Upper lobe of left lung (tissue), 6 donors: ENCODE data around the gene TMEM37. TPM values are rescaled to one million over a fixed set of nuclear protein-coding genes. Genes with fewer than 3 reads are reported as not detected.
"Not testable (repeated sequence)": the region's sequence is repeated elsewhere in the genome, so short reads cannot be mapped to it uniquely, and the experiment has no call there.

Source experiments
- ATAC-seq, 2 donors: fragments of 200-7000 bp; cut with Tn5 transposase; one replicate each; pipeline ENCODE4 v1.9.1; 2022; ENCODE audit warnings: mild to moderate bottlenecking in 2 of 2, moderate library complexity in 2 of 2; ENCODE audit not compliant: low FRiP score in 2 of 2
- DNase-seq, 2 donors: peaks; one replicate each; pipeline ENCODE4 v3.0.0-alpha.2; 2019 to 2020
- H3K27ac ChIP-seq, 4 donors: fragments of 200-600 bp; sonication (generic); one replicate each; pipeline ENCODE4 v1.5.1; 2016 to 2019
- H3K27me3 ChIP-seq, 4 donors: fragments of 200-600 bp; sonication (generic); one replicate each; pipeline ENCODE4 v1.5.1; 2017 to 2019
- H3K36me3 ChIP-seq, 4 donors: fragments of 200-600 bp; sonication (generic); one replicate each; pipeline ENCODE4 v1.5.1; 2016 to 2019
- H3K4me1 ChIP-seq, 4 donors: fragments of 200-600 bp; sonication (generic); one replicate each; pipeline ENCODE4 v1.5.1; 2018 to 2019
- H3K4me3 ChIP-seq, 4 donors: fragments of 200-600 bp; sonication (generic); one replicate each; pipeline ENCODE4 v1.5.1; 2017 to 2019; ENCODE audit warnings: mild to moderate bottlenecking in 2 of 4, moderate library complexity in 1 of 4
- H3K9me3 ChIP-seq, 4 donors: fragments of 200-600 bp; sonication (generic); one replicate each; pipeline ENCODE4 v1.5.1; 2018 to 2019
- EP300 ChIP-seq, 4 donors: sonication (generic); formaldehyde crosslinking; IDR thresholded peaks; one replicate each; pipeline ENCODE4 v1.5.1; 2017; ENCODE audit warnings: antibody characterized with exemption in 4 of 4, control low read depth in 2 of 4
- POLR2A ChIP-seq, 4 donors: fragments of 450-650 bp; IDR thresholded peaks; one replicate each; pipeline ENCODE4 v1.5.1; 2016 to 2017; ENCODE audit warnings: antibody characterized with exemption in 4 of 4, mild to moderate bottlenecking in 2 of 4
- POLR2AphosphoS5 ChIP-seq, 2 donors: sonication (generic); formaldehyde crosslinking; IDR thresholded peaks; one replicate each; pipeline ENCODE4 v1.5.1; 2017; ENCODE audit warnings: antibody characterized with exemption in 2 of 2
- WGBS, 2 donors: methylation state at CpG; one replicate each; pipeline ENCODE4 v1.1.5; 2017 to 2018; 5-methylcytosine and 5-hydroxymethylcytosine counted together
- total RNA-seq, 6 donors: library from RNA; depleted of rRNA in 4 of 6; stranded (reverse); fragments of >200 nt in 4 of 6; gene quantifications; one replicate each; pipeline versions ENCODE4 v1.1.0 to v1.2.1, GENCODE V29; 2016 to 2021
- TF ChIP-seq, protein P1 (sequence below), 6 experiments: fragments of 450-650 bp in 4 of 6; fragments of 200-600 bp in 2 of 6; sonication (generic) in 2 of 6; IDR thresholded peaks; one replicate each; pipeline ENCODE4 v1.5.1; 2016 to 2019; ENCODE audit warnings: antibody characterized with exemption in 6 of 6
- donor health status: DM: no; HTN: no; CAD: no; lungs with moderate emphysema.
- donor health status: DM: no; HTN: yes; CAD: no; lungs with severe emphysema.

The TMEM37 gene
- total RNA-seq, 6 donors from 2014 or later, result 9.3 to 28.5 (median 14.5) TPM

DNA sequence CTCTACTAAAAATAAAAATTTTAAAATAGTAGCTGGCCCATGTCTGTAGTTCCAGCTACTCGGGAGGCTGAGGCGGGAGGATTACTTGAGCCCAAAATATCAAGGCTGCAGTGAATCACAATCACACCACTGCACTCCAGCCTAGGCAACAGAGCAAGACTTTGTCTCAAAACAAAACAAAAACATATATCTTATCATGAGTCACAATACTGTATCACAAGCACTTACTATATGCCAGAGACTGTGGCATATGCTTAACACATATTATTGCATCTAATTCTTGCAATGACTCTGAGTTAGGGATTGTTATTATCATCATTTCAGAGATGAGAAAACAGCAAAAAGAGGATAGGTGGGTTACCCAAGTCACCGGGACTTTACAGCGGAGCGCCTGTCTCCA is 29.5 kb upstream of the TMEM37 start:
- ATAC-seq (no peak), DNase-seq (no peak)
- Histone ChIP-seq H3K9me3 (no peaks in the 10 kb centered on the region), H3K4me1 (peaks cover 0 to 12% (median 6%) of the 10 kb centered on the region in 4 donors), H3K27ac (no peak overlapping the region), H3K36me3 (no peaks in the 10 kb centered on the region), H3K4me3 (no peak overlapping the region), H3K27me3 (no peaks in the 10 kb centered on the region)
- 89 to 94% methylated on average over 5 of the region's 5 CpGs for WGBS, 2 donors
- TF ChIP-seq POLR2A (IDR thresholded peaks at IDR 0.05) (no peak), EP300 (IDR thresholded peaks at IDR 0.05) (no peak), POLR2AphosphoS5 (IDR thresholded peaks at IDR 0.05) (no peak)
- TF ChIP-seq, protein P1, sequence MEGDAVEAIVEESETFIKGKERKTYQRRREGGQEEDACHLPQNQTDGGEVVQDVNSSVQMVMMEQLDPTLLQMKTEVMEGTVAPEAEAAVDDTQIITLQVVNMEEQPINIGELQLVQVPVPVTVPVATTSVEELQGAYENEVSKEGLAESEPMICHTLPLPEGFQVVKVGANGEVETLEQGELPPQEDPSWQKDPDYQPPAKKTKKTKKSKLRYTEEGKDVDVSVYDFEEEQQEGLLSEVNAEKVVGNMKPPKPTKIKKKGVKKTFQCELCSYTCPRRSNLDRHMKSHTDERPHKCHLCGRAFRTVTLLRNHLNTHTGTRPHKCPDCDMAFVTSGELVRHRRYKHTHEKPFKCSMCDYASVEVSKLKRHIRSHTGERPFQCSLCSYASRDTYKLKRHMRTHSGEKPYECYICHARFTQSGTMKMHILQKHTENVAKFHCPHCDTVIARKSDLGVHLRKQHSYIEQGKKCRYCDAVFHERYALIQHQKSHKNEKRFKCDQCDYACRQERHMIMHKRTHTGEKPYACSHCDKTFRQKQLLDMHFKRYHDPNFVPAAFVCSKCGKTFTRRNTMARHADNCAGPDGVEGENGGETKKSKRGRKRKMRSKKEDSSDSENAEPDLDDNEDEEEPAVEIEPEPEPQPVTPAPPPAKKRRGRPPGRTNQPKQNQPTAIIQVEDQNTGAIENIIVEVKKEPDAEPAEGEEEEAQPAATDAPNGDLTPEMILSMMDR (IDR thresholded peaks at IDR 0.05), result no peak

DNA sequence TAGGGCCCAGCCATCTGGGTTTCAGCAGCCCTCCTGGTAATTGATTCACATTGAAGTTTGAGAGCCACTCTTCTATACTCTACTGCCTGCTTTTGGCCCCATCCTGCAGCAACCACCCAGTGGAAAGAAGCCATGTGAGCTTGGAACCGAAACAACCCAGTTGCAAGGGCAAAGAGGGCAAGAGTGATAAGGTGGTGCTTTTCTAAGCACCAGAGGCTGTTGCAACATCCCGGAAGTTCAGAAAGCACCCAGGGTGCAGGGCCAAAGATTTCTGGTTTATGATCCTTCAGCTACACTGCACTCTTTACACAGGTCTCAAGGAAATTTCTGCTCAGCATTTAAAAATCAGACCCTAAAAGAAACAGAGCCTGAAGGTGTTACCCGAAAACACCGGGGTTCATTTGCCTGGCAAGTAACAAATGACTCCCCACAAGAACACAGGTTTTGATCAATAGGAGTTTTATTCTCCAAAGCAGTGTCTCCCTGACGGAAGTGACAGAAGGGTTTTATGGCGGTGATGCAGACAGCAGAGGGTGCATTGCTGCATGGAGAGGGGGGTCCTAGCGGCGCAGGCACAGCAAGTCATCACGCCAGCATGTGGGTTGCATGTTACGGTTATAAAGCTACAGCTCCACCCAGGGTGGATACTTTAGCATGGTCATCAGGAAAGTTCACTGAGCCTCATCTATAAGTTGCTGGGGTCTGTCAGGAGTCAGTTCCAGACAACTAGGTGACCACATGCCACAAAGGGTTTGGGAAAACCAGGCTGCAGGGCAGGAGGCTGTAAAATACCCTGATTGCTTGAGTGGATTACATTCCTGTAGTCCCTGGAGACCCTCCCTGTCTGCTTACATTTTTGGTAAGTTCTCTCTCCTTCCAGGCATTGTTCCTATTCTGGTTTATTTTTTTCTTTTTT is 28.8 kb upstream of the TMEM37 start:
- Histone ChIP-seq H3K4me1 (peaks cover under 1 to 12% (median 7%) of the 10 kb centered on the region in 4 donors), H3K36me3 (no peaks in the 10 kb centered on the region), H3K27ac (peak overlapping the region in 2 of 4 donors; percentile 50 to 64), H3K9me3 (no peaks in the 10 kb centered on the region), H3K4me3 (no peak overlapping the region), H3K27me3 (no peaks in the 10 kb centered on the region)
- TF ChIP-seq EP300 (IDR thresholded peaks at IDR 0.05), result peak in 1 of 4 donors; percentile 41
- TF ChIP-seq, protein P1 (IDR thresholded peaks at IDR 0.05), result no peak
- WGBS, 2 donors, result 64 to 67% methylated on average over 9 to 10 of the region's 10 CpGs
- peak; percentile 49 to 64 for ATAC-seq
- peak in 1 of 2 donors; percentile 81 for DNase-seq

DNA sequence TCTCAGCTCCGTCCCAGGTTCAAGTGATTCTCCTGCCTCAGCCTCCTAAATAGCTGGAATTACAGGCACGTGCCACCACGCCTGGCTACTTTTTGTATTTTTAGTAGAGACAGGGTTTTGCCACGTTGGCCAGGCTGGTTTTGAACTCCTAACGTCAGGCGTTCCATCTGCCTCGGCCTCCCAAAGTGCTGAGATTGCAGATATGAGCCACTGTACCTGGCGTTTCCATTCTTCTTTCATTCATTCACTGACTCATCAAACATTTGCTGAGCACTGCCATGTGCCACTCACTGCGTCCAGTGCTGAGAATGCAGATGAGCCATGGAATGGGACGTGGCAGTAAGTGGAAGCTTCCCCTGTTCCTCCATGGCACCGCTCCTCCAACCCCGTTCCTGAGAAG is 28.0 kb upstream of the TMEM37 start:
- H3K4me1 ChIP-seq, result peaks cover 5 to 16% (median 9%) of the 10 kb centered on the region in 4 donors
- not testable (repeated sequence) for H3K27me3 ChIP-seq, H3K4me3 ChIP-seq, ATAC-seq, DNase-seq, H3K36me3 ChIP-seq, H3K27ac ChIP-seq, H3K9me3 ChIP-seq
- 86 to 92% methylated on average over 12 of the region's 12 CpGs for WGBS, 2 donors

DNA sequence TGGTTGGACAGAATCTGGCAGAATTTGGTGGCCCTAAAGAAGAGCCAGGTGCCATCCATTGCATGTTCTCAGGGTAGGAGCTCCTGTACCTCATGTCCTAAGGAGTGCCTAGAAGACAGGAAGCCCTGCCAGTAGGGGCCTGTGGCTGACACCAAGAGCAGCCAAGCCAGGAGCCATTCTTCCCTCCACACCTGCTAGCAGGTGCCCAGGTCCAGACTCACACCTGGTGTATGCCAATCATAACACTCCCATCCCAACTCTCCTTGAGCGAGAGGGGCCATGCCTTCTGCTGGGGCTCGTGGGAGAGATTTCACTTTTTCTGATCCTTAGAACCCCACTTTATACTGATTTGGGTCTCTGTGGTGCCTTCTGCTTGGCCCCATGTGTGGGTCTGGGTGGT is 26.5 kb upstream of the TMEM37 start:
- no peaks in the 10 kb centered on the region for H3K9me3 ChIP-seq
- no peak for ATAC-seq

More for the DNA sequence above, 26.5 kb upstream of the TMEM37 start:
- no peak overlapping the region for H3K27ac ChIP-seq
- no peaks in the 10 kb centered on the region for H3K36me3 ChIP-seq
- TF ChIP-seq, protein P1 (IDR thresholded peaks at IDR 0.05), result no peak
- no peak for TF ChIP-seq EP300 (IDR thresholded peaks at IDR 0.05)
- TF ChIP-seq POLR2A (IDR thresholded peaks at IDR 0.05), result no peak
- no peak for TF ChIP-seq POLR2AphosphoS5 (IDR thresholded peaks at IDR 0.05)
- H3K4me3 ChIP-seq, result no peak overlapping the region
- H3K27me3 ChIP-seq, result no peaks in the 10 kb centered on the region
- no peak for DNase-seq
- 88 to 100% methylated on average over 2 of the region's 2 CpGs for WGBS, 2 donors
- H3K4me1 ChIP-seq, result peaks cover 5 to 16% (median 9%) of the 10 kb centered on the region in 4 donors
